ENCODE results near the gene HMGN4.
"Not testable (repeated sequence)": the region's sequence is repeated elsewhere in the genome, so short reads cannot be mapped to it uniquely, and the experiment has no call there.

HMGN4 gene

DNA sequence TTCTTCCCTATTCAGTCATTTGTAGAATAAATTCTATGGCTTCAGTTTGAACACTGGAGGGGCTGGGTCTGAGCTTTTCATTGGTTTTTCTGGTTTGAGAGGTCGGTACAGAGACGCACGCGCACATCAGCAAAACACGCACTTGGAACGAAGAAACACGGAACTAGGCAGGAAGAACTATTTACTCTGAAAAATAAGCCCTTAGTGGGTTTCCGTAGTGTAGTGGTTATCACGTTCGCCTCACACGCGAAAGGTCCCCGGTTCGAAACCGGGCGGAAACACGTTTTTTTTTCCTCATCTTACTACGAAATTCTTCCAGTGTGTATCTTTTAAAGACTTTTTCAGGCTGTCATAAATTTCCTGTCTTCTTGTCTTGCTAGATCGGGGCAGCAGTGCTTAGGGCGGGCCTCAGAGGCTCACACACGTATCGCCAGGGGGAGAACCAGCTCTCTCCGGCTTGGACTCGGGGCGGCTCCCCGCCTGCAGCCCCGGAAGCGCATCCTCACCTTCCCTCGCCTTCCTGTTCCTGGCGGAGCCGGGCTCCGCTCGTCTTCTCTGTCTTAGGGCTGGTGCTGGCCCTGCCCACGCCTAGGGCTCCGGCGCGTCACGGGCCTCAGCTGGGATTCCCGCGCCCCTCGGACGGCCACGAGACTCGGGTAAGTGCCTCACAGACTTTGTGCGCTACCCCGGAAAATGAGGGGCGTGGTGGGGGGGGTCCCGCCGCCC lies at the start of gene HMGN4:
Gene HMGN4, plus strand, starts transcription at position 521 of the 726 bp plus-strand sequence. CDS start 6,841 bp downstream, outside the sequence.
- peak; percentile 46 for DNase-seq

DNA sequence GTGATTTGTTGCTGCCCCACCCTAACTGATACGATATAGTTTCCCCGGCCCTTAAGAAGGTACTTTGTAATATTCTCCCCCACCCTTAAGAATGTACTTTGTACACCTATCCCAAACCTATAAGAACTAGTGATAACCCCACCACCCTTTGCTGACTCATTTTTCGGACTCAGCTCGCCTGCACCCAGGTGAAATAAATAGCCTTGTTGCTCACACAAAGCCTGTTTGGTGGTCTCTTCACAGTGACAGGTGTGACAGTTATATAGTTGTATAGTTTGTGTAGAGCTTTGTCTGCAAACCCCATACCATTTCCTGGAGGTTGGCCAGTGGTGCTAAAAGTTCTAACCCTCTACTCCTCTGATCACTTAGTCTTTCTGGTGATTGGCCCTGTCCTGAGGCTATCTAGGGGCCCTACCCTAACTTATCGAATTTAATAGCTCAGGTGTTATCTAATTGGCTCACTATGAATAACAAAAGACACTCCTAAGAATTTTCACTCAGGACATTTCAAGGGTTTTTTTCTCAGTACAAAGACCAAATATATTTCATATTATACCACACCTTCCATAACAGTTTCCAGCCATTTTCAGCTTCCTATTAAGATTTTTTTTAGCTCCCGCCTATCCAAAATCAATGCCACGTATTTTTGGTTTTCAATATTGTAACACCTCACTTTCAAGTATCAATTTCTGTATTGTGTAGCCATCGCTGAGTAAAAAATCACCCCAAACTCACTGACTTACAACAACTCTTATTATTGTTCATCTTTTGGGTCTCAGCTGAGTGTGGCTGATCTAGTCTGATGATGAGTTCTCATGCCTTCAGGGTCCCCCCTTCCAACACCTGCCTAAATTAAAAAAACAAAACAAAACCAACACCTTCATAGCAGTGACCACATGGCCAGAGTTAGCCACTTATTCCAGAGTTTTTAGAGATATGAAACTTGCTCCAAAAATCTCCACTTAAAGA lies 47.9 kb upstream of the HMGN4 start:
- DNase-seq: no peak

DNA sequence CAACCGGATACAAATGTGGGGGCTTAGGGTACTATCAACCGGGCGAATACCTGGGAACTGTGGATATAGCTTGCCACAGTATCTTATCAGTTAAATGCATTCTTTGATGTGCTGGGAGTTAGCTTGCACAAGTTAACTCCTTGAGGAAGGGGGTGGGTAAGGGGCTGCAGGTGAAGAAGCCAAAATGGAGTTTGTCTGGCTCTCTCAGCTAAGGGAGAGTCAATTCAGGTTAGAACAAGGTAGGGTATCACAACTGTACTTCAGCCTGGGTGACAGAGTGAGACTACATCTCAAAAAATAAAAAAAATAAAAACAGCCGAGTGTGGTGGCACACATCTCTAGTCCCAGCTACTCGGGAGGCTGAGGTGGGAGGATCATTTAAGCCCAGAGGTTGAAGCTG lies 46.6 kb upstream of the HMGN4 start:
- no peak for DNase-seq

DNA sequence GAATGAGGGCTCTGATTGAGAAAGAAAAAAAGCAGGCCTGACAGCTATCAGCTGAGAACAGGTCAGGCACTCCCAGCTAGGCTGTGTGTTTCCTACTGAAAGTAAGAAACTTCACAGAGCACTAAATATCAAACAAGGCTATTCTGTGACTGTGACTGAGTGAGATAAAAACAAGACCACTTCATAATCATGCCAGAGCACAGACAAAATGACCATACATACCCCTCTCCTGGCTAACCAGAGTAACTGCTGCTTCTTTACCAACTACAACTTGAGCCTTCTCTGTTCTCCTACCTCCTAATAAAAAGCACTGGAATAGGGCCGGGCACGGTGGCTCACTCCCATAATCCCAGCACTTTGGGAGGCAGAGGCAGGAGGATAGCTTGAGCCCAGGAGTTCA lies 44.9 kb upstream of the HMGN4 start:
- no peak for DNase-seq

DNA sequence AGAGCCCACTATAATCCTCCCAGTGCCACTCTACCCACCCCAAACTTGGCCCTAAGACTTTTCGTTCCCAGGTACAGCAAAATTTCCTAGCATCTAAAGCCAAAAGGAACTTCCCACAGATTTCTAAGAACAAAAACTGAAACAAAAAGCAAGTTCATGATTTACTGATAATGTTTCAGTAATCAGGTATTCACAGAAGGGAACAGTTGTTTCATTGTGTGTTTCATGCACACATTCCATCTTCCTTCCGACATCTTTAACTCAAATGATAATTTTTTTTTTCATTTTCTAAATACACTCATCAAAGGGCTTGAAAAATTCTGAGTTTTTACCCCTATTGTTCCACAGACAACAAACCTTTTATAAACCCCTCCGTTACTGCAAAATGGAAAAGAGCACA lies 44.0 kb upstream of the HMGN4 start:
- no peak for DNase-seq

DNA sequence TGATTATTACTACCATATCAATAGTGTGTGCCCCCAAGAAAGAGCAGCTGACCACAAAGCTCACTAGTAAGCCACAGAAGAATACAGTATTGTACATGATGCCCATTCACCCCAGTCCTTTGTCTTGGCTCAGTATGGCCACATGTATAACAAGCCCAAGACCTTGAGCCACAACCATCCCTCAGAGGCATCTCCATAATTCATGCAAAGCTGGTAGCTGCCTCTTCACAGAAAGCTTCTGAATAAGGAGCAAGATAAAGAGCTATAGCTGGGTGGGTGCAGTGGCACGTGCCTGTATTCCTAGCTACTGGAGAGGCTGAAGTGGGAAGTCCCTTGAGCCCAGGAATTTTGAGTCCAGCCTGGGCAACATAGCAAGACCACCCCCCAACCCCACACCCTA lies 42.9 kb upstream of the HMGN4 start:
- DNase-seq: no peak

DNA sequence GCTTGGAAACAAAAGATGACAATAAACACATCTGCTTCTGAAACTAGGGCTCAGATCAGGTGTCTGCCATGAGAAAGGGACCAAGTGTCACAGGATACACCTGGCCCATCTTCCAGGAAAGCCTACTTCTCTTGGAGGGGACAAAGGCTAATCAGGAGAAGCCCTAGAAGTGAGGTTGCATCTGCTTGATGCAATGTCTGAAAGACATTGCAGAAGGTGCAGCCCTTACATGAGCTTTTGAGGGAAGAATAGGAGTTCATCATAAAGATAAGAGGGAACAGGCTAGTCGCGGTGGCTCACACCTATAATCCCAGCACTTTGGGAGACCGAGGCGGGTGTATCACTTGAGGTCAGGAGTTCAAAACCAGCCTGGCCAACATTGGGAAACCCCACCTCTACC lies 40.6 kb upstream of the HMGN4 start:
- no peak for DNase-seq

DNA sequence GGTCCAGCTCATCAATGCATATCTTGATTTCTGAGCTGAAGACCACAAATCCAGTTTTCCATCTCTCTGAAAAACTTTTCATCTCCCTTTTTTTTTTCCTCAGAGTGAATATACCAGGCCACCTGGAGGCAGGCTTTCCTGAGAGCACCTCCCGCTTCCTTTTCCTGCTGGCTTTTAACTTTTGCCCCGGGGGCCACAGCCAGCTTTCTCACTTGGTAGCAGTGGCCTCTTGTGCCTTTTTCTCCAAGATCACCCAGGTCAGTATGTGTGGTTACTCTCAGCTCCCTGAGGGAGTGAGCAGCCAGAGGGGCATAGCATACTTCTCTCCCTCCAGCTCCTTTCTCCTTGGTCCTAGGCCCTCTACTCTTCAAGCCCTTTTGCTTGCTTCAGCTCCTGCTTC lies 38.1 kb upstream of the HMGN4 start, which contains the start of gene BTN1A1:
Gene BTN1A1, plus strand, starts transcription at position 202 of the 400 bp plus-strand sequence. CDS start 984 bp downstream, outside the sequence.
- no peak for DNase-seq

DNA sequence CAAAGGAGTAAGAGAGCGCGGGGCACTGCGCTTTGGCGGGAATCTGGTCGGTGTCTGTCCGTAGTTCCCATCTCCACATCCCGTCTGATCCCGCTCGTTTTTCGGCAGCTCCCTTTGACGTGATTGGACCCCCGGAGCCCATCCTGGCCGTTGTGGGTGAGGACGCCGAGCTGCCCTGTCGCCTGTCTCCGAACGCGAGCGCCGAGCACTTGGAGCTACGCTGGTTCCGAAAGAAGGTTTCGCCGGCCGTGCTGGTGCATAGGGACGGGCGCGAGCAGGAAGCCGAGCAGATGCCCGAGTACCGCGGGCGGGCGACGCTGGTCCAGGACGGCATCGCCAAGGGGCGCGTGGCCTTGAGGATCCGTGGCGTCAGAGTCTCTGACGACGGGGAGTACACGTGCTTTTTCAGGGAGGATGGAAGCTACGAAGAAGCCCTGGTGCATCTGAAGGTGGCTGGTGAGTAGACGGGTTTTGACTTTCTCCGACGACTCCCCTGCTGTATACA lies 36.6 kb upstream of the HMGN4 start:
- DNase-seq: no peak

DNA sequence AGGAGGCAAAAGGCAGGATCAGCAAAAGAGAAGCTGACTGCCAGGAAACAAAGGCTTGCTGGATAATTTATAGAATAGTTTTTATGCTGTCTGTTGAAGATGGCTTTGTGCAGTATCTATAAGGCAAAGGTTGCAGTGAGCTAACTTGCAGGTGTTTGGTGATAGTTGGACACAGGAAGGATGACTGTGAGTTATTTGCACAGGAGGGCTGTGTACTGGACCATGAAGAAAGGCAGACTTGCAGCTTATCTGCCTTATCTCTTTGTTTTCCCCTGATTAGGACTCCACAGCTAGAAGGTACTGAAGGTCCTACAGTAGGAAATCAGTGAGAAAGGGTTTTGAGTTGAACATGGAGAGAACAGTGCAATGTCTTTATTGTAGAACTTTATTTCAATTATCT lies 36.0 kb upstream of the HMGN4 start:
- DNase-seq: no peak

DNA sequence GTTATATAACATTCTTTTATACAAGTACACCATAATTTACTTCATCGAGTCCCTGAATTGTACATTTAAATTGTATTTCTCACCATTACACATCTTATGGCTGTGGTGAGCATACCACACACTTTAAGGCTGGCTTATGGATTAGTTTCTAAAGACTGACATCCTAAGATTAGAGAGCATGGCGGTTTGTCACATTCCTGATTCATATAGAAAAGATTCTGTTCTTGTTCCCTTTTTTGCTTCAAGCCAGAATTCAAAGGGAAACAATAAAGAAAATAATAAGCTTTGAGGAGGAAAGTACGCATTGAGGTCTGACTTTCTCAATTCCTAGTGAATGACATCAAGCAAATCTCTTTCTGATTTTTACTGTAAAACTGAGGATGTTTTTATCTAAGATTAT lies 35.5 kb upstream of the HMGN4 start:
- no peak for DNase-seq

DNA sequence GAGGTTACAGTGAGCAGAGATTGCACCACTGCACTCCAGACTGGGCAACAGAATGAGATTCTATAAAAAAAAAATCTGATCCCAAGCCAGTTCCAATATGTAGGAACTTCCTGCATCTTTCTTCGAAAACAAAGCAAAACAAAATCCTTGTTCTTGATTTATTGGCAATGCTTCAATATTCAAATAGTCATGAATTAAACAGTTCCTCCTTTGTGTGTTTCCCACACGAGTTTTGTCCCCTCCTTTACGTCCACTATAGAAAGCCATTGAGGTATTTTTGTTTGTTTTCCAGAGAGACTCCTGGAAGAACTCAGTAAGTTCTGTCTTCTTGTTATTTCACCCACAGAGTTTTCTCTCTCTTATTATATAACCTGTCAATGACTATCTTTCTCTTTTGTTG lies 30.5 kb upstream of the HMGN4 start:
- DNase-seq: no peak

DNA sequence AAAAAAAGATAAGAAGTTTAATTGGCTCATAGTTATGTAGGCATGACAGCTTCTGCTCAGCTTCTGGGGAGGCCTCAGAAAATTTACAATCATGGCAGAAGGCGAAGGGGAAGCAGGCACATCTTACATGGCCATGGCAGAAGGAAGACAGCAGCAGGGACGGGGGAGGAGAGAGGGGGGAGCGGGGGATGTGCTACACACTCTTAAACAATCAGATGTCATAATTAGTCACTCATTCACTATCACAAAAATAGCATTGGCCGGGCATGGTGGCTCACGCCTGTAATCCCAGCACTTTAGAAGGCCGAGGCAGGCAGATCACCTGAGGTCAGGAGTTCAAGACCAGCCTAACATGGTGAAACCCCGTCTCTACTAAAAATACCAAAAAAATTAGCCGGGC lies 27.1 kb upstream of the HMGN4 start:
- not testable (repeated sequence) for DNase-seq

DNA sequence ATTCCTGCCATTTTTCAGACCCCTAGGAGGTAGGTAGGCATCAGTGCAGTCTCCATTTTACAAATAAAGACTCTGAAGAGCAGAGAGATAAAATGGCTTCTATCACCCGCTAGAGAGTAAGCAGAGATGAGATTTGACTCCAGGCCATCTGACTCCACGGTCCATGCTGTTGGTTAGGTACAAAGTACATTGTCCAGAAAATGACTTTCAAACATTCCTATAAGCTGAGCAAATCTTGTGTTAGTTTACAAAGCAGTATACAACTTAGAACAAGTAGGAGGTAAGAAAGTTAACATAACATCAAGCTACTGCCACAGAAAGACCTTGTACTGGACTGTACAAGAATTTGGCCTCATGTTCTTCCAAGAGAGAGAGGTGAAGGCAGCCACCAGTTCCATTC lies 23.2 kb upstream of the HMGN4 start:
- DNase-seq: no peak

DNA sequence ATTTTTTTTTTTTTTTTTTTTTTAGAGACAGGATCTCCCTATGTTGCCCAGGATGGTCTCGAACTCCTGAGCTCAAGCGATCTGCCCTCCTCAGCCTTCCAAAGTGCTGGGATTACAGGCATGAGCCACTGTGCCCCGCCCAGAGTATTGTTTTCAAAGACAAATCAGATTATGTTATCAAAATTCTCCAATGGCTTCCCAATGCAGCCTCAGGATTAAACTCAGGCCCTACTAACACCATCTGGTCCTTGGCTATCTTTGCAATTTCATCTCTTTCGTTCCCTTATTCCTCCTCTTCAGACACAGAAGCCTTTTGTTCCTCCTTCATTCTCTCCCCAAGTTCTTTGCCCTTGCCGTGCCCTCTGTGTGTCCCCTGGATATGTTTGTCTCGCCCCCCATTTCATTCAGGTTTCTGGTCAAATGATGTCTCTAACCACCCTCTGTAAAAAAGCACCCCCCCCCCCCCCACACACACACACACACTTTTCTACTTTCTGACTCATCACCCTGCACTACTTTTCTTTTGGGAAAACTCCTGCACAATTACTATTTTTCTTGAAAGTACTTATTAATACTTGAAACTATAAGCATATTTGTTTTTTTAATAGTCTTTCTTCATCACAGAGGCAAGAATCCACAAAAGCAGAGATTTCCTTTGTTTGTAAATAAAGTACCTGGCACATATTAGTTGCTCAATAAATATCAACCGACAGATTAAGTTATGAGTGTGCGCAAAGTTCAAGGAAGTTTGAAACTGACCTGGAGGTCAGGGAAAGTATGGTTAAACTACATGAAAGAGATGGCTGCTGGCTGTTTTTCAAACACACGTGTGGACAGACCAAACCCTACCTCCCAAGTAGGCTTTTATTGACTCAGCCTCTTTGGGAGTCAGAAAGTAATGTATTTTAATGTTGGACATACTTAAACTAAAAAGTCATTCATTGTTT lies 21.4 kb upstream of the HMGN4 start:
- no peak for DNase-seq

DNA sequence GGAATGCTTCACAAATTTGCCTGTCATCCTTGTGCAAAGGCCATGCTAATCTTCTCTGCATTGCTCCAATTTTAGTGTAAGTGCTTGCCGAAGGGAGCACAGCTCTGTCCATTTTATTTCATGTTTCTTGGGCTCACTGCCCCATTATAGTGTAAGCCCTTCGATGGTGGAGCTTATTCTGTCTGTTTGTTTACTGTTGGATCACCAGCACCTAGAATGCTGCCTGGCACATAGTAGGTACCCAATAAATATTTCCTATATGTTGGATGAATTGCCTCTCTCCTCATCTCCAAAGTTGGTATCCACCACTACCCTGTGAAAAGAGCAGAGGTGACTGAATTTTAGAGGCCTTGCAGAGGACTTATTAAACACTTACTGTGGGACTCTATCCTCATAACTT lies 18.8 kb upstream of the HMGN4 start:
- no peak for DNase-seq

DNA sequence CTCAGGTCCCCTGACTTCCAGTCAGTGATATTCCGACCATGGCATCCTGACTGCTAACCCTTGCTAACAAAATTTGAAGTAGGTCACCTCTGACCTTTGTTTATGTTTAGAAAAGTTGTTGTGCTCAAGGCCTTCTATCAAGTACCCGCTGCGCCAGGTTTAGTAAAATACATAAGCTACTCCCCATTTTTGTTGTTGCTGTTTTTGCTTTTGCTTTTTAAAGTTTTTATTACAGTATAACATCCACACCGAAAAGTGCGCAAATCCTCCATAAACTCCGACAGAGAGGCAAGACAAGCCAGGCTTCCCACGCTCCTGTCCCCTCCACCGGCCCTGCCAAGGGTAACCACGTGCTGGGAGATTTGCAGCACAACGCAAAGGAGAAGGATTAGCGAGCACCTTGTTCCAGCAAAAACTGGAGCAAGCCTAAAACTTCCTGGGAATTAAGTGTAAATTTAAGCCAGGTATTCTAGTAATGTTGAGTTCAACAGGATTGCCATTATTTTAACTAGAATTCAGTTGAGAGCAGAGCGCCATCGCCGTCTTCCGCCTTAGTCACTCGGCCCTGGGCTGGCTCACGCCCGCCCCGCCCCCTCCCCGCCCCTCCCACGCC lies 17.8 kb upstream of the HMGN4 start:
- no peak for DNase-seq

DNA sequence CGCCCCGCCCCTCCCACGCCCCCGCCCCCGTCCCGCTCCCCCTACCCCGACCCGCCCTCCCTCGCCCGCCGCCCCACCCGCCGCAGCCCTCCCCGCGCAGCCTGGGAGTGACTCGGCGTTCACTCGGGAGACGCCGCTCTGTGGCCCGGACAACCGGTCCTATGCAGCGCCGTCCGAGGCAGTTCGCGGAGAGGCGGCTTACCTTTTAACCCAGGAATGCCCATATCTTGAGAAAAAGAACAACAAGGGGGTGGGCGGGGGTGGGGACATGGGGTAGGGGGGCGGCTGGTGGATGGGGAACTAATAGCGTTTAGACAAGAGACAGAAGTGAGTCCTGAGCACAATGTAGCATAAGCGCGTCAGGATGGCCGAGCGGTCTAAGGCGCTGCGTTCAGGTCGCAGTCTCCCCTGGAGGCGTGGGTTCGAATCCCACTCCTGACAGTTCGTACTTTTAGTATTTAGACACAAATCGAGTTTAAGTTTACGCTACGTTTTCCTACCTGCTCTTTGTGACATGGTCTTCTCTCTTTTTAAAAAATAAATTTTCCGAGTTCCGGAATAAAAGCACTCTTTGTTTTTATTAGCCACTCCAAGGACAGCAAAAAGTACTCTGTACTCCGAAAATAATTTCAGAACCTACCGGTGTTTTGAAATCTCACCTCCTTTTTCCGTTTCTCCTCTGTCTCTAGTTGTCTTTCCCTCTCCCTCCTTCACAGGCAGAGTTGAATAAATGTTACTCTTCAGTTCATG lies 17.1 kb upstream of the HMGN4 start:
- peak; percentile 65 for DNase-seq

DNA sequence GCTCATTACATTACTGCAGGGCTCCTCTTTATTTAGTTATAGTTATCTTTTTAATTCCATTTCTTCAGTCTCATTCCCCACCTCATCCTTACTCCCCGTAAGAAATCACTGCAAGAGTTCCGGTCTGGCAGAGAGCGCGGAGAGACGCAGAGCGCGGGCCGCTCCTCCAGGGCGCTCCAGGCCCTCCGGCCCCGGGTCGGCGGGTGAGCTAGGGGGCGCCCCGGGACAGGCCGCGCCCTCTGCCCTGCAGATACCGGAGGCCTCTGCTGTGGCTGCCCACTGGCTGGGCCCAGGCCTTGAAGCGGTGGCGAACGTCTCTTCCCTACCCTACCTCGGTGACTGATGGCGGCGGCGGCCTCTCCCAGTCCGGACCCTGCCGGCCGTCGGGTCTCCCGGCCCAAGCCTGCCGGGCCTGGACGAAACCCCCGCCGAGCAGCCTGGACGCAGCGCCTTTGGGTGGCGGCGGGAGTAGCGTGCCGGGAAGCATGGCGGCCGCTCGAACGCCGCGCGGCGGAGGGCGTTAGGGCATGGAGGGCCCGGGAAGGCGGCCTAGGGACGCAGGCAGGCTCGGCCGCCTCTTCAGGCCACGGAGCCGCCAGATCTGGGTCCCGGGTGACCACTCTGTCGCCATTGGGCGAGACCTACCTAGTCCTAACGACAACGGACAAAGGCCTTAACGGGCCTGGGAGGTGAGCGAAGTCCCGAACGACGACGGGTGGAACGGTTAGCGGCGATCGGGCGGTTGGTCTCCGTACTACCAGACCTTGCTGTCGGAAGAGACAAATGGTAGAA lies 16.4 kb upstream of the HMGN4 start:
- DNase-seq: peak; percentile 63

DNA sequence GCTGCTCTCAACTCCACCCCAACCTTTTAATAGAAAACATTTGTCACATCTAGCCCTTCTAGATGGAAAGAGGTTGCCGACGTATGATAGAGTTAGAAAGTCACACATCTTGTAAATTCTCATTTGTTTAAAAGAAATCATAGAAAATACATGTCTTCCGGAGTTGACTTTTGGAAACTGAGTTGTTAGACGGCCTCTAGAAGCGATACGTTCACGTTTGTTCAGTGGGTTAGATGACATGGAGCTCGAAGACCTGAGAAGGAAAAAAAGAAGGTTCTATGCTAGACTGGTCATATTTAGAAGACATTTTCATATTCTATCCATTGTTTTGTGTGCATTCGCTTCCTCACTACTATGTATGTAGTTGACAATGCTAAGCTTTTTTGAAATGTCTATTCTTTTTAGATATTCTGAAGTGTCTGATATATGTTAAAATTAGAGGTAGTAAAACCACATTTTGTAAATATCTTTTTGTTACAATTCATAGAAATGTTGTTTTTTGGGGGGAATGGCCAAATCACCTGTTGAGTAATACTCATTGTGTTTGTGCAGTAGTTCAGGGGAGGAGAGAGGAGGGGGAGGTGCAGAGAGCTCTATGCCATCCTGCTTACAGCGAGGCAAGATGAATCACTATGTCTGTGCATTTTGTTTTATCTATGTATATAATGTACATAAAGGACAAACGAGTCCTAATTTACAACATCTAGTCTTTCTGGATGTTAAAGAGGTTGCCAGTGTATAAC lies 15.5 kb upstream of the HMGN4 start:
- not testable (repeated sequence) for DNase-seq

Data from GOT3 (cell line).